Epithelial cell of esophagus (primary cell): ENCODE data around the gene ADAMTS2.

Experiments used
- DNase-seq: peaks from one replicate; pipeline ENCODE4 v3.0.0; 2010; ENCODE audit warnings: low read depth
- H3K4me3 ChIP-seq: 2 replicates; pipeline ENCODE4 v1.5.1; 2011; ENCODE audit warnings: mild to moderate bottlenecking, low read length, control low read depth
- TF ChIP-seq, protein P1 (sequence below): IDR thresholded peaks from 2 replicates; pipeline ENCODE4 v1.5.1; 2011; ENCODE audit warnings: low read depth, mild to moderate bottlenecking, low read length, control low read depth, inconsistent platforms; ENCODE audit not compliant: insufficient read depth; ENCODE audit errors: missing control alignments

The ADAMTS2 gene

DNA sequence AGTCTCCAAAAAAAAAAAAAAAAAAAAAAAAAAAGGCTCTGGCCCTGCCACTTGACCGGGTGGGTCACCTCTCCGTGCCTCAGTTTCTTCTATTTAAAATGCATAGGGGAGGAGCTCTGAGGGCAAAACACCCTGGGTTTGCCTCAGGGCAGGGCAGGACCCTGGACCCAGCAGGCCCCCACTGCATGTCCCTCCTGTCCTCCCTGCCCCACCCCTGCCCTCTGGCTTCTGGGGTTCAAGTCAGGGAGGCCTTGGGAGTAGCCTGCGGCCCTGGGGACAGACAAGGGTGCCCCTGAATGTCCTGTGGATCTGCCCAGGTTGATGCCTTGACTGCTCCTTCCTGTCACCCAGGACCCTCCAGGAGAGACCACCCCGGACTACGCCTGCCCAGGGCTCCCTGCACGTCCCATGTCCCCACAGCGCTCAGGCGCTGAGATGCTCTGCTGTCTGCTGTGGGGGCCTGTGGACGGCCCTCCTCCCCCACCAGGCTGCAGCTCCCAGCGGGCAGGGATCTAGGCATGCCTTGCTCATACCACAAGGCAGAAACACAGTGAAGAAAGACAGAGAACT is 35.4 kb downstream of the ADAMTS2 start:
- no peak for DNase-seq
- TF ChIP-seq, protein P1, sequence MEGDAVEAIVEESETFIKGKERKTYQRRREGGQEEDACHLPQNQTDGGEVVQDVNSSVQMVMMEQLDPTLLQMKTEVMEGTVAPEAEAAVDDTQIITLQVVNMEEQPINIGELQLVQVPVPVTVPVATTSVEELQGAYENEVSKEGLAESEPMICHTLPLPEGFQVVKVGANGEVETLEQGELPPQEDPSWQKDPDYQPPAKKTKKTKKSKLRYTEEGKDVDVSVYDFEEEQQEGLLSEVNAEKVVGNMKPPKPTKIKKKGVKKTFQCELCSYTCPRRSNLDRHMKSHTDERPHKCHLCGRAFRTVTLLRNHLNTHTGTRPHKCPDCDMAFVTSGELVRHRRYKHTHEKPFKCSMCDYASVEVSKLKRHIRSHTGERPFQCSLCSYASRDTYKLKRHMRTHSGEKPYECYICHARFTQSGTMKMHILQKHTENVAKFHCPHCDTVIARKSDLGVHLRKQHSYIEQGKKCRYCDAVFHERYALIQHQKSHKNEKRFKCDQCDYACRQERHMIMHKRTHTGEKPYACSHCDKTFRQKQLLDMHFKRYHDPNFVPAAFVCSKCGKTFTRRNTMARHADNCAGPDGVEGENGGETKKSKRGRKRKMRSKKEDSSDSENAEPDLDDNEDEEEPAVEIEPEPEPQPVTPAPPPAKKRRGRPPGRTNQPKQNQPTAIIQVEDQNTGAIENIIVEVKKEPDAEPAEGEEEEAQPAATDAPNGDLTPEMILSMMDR = no peak
- no peak overlapping the region for H3K4me3 ChIP-seq

DNA sequence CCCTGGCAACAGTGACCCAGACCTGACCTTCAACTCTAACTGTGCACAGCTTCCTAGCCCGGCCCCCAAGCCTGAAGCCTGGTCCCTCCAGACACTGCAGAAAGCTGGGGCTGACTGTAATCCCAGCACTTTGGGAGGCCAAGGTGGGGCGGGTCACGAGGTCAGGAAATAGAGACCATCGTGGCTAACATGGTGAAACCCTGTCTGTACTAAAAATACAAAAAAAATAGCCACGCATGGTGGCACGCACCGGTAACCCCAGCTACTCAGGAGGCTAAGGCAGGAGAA is 35.9 kb downstream of the ADAMTS2 start:
- no peak overlapping the region for H3K4me3 ChIP-seq
- TF ChIP-seq, protein P1 = no peak
- no peak for DNase-seq

DNA sequence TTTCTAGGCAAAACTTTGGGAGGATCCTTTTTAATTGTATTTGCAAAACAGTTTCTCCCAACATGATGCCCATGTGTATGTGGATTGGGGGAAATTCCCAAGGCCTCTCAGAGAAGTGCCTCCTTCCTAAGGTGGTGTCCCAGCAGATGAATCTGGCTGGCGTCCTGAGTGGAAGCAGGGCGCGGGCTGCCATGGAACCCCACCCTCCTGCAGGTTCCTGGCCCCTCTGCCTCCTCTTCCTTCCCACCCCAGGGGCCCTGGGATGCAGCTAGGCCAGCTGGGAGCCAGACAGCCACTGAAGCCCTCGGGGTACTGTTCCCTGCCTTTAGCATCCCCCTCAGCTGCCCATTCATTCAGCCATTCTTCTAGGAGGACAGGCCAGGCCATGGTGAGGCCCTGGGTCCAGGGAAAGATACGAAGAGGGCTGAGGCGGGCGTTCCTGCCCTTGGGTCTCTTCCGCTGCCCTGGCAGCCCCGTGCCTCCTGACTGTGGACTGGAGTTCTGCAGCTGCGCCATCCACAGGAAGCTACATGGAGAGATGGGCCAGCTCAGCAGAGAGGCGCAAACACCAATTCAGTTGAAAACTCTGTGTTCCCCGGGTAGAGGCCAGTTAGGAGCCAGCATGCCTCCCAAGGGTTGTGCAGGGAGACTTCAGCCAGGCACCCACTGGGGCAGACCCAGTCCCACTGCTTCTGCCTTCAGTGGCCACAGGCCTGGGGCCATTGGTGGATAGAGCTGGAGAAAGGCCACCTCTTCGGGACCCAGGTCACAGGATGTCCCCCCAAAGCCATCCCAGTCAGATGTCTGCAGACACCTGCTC is 36.5 kb downstream of the ADAMTS2 start:
- no peak overlapping the region for H3K4me3 ChIP-seq
- TF ChIP-seq, protein P1 = no peak
- DNase-seq = no peak

DNA sequence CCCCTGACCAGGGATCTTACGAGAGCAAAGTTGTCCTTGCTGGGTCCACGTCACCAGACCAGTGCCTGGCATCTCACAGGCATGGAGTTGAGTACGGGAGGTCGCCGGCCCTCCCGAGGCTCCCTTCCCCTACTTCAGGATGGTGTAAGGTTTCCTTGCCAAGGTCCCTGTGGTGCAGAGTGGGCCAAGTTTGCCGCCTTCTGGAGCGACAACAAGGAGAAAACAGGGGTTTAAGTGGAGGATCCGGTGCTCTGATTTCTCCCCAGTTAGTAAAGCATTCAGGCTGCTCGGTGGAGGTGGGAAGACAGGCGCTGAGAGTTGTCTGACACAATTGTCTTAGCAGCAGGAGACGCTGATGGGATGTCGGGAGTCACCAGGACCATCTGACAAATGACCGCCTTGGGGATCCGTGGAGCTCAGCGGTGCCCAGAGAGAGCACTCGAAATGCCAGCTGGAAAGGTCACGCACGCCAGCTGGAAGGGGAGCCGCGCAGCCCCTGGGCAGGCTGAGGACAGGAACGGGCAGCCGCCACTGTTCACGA is 37.3 kb downstream of the ADAMTS2 start:
- DNase-seq = no peak
- H3K4me3 ChIP-seq = no peak overlapping the region
- TF ChIP-seq, protein P1 = no peak

DNA sequence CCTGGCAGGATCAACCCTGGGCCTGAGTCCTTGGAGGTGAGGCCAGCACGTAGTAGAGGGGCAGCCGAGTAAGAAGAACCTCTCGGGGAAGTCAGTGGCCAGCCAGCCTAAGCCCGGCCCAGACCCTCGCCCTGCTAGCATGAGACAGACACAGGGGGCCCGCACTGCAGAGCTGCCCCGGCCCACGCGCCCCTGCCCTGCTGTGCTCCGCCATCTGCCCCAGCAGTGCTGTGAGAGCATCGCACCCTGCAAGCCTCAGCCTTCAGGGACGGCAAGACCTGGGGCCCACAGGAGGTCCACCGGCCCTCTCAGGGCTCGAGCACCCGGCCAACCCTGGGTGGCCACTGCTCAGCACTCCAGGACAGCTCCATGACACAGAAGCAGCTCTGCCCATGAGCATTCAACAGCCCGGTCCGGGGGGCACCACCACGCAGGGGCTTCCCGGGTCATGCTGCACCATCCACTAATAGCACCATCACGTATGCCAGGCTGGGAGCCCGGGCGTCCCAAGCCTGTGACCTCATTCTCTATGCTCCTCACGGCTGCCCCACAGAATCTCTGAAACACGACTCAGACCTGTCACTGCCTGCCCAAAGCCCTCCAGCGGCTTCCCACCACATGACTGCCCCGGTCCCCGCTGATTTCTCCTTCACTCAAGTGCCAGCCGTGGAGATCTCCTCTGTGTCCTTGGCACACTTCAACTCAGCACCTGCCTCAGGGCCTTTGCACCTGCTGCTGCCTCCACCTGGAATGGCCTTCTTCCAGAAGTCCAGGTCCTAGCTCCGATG is 38.1 kb downstream of the ADAMTS2 start:
- no peak overlapping the region for H3K4me3 ChIP-seq
- TF ChIP-seq, protein P1 = no peak
- DNase-seq = no peak

DNA sequence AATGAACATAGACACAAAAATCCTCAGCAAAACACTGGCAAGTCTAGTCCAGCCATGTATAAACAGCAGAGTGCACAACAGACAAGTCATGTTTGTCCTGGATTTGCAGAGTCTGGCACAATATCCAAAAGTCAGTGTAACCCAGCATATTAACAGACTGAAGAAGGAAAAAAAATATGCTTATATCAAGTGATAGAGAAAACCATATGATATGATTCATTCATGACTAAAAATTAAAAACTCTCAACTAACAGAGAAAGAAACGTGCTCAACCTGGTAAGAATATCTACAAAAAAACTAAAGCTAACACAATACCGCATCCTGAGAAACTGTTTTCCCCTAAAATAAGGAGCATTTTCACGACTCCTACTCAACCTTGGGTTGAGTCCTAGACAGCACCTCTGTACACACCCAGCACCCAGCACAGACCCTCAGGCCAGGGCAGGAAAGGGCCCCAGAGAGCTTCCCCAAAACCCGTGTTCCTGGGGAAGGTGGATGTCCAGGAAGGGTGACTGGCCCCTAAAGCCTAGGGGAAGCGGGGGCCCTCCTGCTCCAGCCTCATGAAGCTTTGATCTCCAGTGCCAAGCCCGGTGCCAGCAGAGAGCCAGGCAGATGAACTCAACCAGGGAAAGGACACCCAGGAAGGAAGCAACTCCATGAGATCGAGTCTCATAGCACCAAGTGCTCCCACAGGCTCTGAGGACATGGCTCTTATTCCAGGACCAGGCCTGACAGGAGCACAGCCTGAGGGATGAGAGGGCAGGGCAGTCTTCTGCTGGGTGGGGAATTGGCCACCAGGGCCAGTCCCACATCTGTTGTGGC is 38.9 kb downstream of the ADAMTS2 start:
- DNase-seq = no peak
- no peak overlapping the region for H3K4me3 ChIP-seq

More for the DNA sequence above, 38.9 kb downstream of the ADAMTS2 start:
- TF ChIP-seq, protein P1 = no peak
